ENCODE data around the gene NFIA. TPM values are rescaled to one million over a fixed set of nuclear protein-coding genes. Genes with fewer than 3 reads are reported as not detected.

The NFIA gene
- total and polyA plus RNA-seq, 10 of the 15 experiments (the other 5 are each of a cell fraction or from before 2014, with no cell fraction given) = 0.10 to 0.16 TPM; not detected in 8

DNA sequence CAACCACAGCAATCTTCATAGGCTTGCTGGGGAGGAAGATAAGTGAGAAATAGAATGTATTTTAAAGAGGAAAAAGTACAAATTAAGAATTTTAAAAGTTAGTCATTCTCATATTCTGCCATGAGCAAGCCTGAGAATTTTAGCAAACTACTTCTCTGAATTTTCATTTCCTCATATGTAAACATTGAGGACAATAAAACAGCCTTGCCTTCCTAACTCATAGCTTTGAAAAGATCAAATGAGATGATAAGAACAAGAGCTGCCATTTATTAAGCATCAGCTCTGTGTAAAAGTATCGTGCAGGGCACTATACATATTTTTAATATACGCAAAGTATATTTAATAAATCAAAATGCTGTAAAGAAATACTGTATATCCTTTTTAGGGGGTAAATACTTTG lies 286.0 kb downstream of the NFIA start:
- CTCF ChIA-PET = no interaction called here
- TF ChIP-seq, protein P1, sequence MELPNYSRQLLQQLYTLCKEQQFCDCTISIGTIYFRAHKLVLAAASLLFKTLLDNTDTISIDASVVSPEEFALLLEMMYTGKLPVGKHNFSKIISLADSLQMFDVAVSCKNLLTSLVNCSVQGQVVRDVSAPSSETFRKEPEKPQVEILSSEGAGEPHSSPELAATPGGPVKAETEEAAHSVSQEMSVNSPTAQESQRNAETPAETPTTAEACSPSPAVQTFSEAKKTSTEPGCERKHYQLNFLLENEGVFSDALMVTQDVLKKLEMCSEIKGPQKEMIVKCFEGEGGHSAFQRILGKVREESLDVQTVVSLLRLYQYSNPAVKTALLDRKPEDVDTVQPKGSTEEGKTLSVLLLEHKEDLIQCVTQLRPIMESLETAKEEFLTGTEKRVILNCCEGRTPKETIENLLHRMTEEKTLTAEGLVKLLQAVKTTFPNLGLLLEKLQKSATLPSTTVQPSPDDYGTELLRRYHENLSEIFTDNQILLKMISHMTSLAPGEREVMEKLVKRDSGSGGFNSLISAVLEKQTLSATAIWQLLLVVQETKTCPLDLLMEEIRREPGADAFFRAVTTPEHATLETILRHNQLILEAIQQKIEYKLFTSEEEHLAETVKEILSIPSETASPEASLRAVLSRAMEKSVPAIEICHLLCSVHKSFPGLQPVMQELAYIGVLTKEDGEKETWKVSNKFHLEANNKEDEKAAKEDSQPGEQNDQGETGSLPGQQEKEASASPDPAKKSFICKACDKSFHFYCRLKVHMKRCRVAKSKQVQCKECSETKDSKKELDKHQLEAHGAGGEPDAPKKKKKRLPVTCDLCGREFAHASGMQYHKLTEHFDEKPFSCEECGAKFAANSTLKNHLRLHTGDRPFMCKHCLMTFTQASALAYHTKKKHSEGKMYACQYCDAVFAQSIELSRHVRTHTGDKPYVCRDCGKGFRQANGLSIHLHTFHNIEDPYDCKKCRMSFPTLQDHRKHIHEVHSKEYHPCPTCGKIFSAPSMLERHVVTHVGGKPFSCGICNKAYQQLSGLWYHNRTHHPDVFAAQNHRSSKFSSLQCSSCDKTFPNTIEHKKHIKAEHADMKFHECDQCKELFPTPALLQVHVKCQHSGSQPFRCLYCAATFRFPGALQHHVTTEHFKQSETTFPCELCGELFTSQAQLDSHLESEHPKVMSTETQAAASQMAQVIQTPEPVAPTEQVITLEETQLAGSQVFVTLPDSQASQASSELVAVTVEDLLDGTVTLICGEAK (IDR thresholded peaks at IDR 0.05; ENCODE audit: borderline replicate concordance) = no peak
- TF ChIP-seq TAF1 (IDR thresholded peaks at IDR 0.05; ENCODE audit: borderline replicate concordance, low read depth, low read length) = no peak
- no peak for TF ChIP-seq BMI1 (IDR thresholded peaks at IDR 0.05; ENCODE audit: borderline replicate concordance)
- TF ChIP-seq, protein P2, sequence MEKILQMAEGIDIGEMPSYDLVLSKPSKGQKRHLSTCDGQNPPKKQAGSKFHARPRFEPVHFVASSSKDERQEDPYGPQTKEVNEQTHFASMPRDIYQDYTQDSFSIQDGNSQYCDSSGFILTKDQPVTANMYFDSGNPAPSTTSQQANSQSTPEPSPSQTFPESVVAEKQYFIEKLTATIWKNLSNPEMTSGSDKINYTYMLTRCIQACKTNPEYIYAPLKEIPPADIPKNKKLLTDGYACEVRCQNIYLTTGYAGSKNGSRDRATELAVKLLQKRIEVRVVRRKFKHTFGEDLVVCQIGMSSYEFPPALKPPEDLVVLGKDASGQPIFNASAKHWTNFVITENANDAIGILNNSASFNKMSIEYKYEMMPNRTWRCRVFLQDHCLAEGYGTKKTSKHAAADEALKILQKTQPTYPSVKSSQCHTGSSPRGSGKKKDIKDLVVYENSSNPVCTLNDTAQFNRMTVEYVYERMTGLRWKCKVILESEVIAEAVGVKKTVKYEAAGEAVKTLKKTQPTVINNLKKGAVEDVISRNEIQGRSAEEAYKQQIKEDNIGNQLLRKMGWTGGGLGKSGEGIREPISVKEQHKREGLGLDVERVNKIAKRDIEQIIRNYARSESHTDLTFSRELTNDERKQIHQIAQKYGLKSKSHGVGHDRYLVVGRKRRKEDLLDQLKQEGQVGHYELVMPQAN (conservative IDR thresholded peaks at IDR 0.05) = no peak
- TF ChIP-seq ESRRA (IDR thresholded peaks at IDR 0.05; ENCODE audit: low read length) = no peak
- no peak for TF ChIP-seq ZNF207 (IDR thresholded peaks at IDR 0.05; ENCODE audit: borderline replicate concordance)
- TF ChIP-seq MTA2 (IDR thresholded peaks at IDR 0.05; ENCODE audit: low read depth) = no peak
- no peak for TF ChIP-seq MEF2A (IDR thresholded peaks at IDR 0.05; ENCODE audit: insufficient read depth, low read depth, low read length)
- no peak for TF ChIP-seq ZBED1 (IDR thresholded peaks at IDR 0.05; ENCODE audit: borderline replicate concordance)
- TF ChIP-seq, protein P3, sequence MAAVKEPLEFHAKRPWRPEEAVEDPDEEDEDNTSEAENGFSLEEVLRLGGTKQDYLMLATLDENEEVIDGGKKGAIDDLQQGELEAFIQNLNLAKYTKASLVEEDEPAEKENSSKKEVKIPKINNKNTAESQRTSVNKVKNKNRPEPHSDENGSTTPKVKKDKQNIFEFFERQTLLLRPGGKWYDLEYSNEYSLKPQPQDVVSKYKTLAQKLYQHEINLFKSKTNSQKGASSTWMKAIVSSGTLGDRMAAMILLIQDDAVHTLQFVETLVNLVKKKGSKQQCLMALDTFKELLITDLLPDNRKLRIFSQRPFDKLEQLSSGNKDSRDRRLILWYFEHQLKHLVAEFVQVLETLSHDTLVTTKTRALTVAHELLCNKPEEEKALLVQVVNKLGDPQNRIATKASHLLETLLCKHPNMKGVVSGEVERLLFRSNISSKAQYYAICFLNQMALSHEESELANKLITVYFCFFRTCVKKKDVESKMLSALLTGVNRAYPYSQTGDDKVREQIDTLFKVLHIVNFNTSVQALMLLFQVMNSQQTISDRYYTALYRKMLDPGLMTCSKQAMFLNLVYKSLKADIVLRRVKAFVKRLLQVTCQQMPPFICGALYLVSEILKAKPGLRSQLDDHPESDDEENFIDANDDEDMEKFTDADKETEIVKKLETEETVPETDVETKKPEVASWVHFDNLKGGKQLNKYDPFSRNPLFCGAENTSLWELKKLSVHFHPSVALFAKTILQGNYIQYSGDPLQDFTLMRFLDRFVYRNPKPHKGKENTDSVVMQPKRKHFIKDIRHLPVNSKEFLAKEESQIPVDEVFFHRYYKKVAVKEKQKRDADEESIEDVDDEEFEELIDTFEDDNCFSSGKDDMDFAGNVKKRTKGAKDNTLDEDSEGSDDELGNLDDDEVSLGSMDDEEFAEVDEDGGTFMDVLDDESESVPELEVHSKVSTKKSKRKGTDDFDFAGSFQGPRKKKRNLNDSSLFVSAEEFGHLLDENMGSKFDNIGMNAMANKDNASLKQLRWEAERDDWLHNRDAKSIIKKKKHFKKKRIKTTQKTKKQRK (IDR thresholded peaks at IDR 0.05; ENCODE audit: low read depth, low read length) = no peak
- no peak for TF ChIP-seq KDM1A (IDR thresholded peaks at IDR 0.05; ENCODE audit: borderline replicate concordance)
- no peak for TF ChIP-seq PAX8 (IDR thresholded peaks at IDR 0.05)
- no peak for TF ChIP-seq SIX5 (IDR thresholded peaks at IDR 0.05; ENCODE audit: low read depth, low read length, severe bottlenecking)
- TF ChIP-seq, protein P4, sequence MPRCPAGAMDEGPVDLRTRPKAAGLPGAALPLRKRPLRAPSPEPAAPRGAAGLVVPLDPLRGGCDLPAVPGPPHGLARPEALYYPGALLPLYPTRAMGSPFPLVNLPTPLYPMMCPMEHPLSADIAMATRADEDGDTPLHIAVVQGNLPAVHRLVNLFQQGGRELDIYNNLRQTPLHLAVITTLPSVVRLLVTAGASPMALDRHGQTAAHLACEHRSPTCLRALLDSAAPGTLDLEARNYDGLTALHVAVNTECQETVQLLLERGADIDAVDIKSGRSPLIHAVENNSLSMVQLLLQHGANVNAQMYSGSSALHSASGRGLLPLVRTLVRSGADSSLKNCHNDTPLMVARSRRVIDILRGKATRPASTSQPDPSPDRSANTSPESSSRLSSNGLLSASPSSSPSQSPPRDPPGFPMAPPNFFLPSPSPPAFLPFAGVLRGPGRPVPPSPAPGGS (IDR thresholded peaks at IDR 0.05; ENCODE audit: borderline replicate concordance, insufficient read depth, low read depth, low read length, poor library complexity, severe bottlenecking) = no peak

More for the DNA sequence above, 286.0 kb downstream of the NFIA start:
- WGBS (ENCODE audit: insufficient coverage, insufficient replicate concordance, low lambda C conversion rate, missing lambda C conversion rate) = 62% methylated on average over 2 of the region's 2 CpGs
- intact Hi-C loops (cut with micrococcal nuclease; ENCODE audit: unreplicated experiment) (no loop called here), in situ Hi-C loops (cut with MboI) (no loop called here)
- Histone ChIP-seq H3K79me2 (ENCODE audit: control insufficient read depth, insufficient read depth, low read length) (no peaks in the 10 kb centered on the region), H3K27me3 (replicated peaks in 1 of 2; ENCODE audit: control insufficient read depth in 2 of 2, insufficient read depth in 2 of 2, low read length in 1 of 2) (peaks cover 0 to 3% of the 10 kb centered on the region in 2 experiments; a peak in 1 of 4 replicates), H3K9ac (ENCODE audit: control insufficient read depth, insufficient read depth, low read length) (no peak overlapping the region), H3K27ac (ENCODE audit: control insufficient read depth, insufficient read depth) (no peak overlapping the region), H3K4me2 (ENCODE audit: control insufficient read depth, insufficient read depth) (no peak overlapping the region), H3K4me1 (ENCODE audit: control insufficient read depth, insufficient read depth, low read length) (no peaks in the 10 kb centered on the region), H3K36me3 (ENCODE audit: control insufficient read depth in 2 of 2, insufficient read depth in 2 of 2, low read length in 1 of 2) (no peaks in the 10 kb centered on the region), H4K20me1 (ENCODE audit: control insufficient read depth, insufficient read depth) (no peaks in the 10 kb centered on the region), H3K4me3 (no peak overlapping the region), H2AFZ (ENCODE audit: control insufficient read depth, low read depth, low read length) (no peak overlapping the region), H3K9me3 (replicated peaks; ENCODE audit: control insufficient read depth, insufficient read depth, low read length) (no peaks in the 10 kb centered on the region)
- SMC1A ChIA-PET (ENCODE audit: uncharacterized antibody, unreplicated experiment) = interaction anchor here (0.8 kb wide), 1 partner anchor 19 kb away, joined by 3 read pairs; no protein-coding TSS in a partner anchor
- FAIRE-seq = peak; percentile 7
- no peak for ATAC-seq
- BruUV-seq (replicated peaks) = no TSS peak
- POLR2A ChIA-PET = no interaction called here
- RAD21 ChIA-PET (ENCODE audit: unreplicated experiment) = no interaction called here
- no peak for DNase-seq (ENCODE audit: low read depth, low spot score)

All from GM12878 (cell line).